Measurements from ENCODE around the gene ELL2.

Gene ELL2

GRCh38 chr5:96004087-96004486 lies 42.4 kb upstream of the ELL2 start:
- no peak for DNase-seq (ENCODE audit: low read depth)
- H3K4me3 ChIP-seq (ENCODE audit: low read depth, low read length), result no peak overlapping the region
- no peak for TF ChIP-seq CTCF (IDR thresholded peaks at IDR 0.05; ENCODE audit: insufficient read depth, low read depth, low read length, missing control alignments)

GRCh38 chr5:96001262-96001661 lies 39.6 kb upstream of the ELL2 start:
- DNase-seq (ENCODE audit: low read depth), result no peak
- TF ChIP-seq CTCF (IDR thresholded peaks at IDR 0.05; ENCODE audit: insufficient read depth, low read depth, low read length, missing control alignments), result no peak
- no peak overlapping the region for H3K4me3 ChIP-seq (ENCODE audit: low read depth, low read length)

- no peak overlapping the region for H3K4me3 ChIP-seq (ENCODE audit: low read depth, low read length)
- DNase-seq (ENCODE audit: low read depth), result no peak
- TF ChIP-seq CTCF (IDR thresholded peaks at IDR 0.05; ENCODE audit: insufficient read depth, low read depth, low read length, missing control alignments), result no peak
Observed at GRCh38 chr5:96000308-96000707, 38.7 kb upstream of the ELL2 start.

GRCh38 chr5:95996904-95997723 lies 35.5 kb upstream of the ELL2 start:
- no peak for DNase-seq (ENCODE audit: low read depth)
- TF ChIP-seq CTCF (IDR thresholded peaks at IDR 0.05; ENCODE audit: insufficient read depth, low read depth, low read length, missing control alignments), result no peak
- no peak overlapping the region for H3K4me3 ChIP-seq (ENCODE audit: low read depth, low read length)

- no peak for DNase-seq (ENCODE audit: low read depth)
- no peak overlapping the region for H3K4me3 ChIP-seq (ENCODE audit: low read depth, low read length)
- TF ChIP-seq CTCF (IDR thresholded peaks at IDR 0.05; ENCODE audit: insufficient read depth, low read depth, low read length, missing control alignments), result no peak
Observed at GRCh38 chr5:95995962-95996489, 34.4 kb upstream of the ELL2 start.

GRCh38 chr5:95993776-95994175 lies 32.1 kb upstream of the ELL2 start:
- no peak for TF ChIP-seq CTCF (IDR thresholded peaks at IDR 0.05; ENCODE audit: insufficient read depth, low read depth, low read length, missing control alignments)
- no peak overlapping the region for H3K4me3 ChIP-seq (ENCODE audit: low read depth, low read length)
- DNase-seq (ENCODE audit: low read depth), result no peak
